ENCODE measurements around the gene PSKH1.
"Not testable (repeated sequence)": the region's sequence is repeated elsewhere in the genome, so short reads cannot be mapped to it uniquely, and the experiment has no call there.

Gene PSKH1

DNA sequence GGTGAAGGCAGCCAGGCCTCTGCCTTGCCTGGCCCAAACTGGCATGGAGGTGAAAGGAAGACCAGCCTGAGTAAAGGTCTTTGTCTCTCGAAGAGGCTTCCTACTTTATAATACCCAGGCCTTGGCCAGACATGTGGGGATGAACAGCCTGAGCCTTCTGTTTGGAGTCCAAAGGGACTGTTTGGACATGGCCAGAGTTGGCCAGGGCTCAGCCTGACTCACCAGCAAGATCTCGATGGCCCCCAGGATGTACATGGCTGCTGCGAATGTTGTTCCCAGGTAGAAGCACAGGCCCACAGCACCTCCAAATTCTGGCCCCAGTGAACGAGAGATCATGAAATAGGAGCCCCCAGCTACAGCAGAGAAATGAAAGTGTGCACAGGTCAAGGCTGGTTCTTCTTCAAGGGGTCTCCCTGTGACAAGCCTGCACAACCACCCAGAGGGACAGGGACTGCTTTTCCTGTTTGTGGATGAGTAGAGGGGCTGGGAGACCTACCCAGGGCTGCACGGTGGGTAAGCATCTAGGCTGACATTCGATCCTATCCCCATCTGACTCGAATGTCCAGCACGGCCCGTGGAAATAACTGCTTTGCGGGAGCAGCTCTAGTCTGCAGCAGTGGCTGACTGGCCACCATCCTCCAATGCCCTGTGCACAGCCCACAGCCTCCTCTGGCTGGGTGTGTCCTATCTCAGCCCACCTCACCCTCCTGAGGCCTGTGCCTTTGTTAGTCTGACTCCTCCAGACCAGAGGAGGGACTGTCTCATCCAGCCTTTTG, 61.6 kb downstream of the PSKH1 start:
- DNase-seq (ENCODE audit: insufficient read length, low spot score) (no peak), FAIRE-seq (no peak)

- no peak for DNase-seq (ENCODE audit: insufficient read length, low spot score)
- FAIRE-seq: no peak
Measured at GRCh38 chr16:67957622-67958021, 64.6 kb downstream of the PSKH1 start.

DNA sequence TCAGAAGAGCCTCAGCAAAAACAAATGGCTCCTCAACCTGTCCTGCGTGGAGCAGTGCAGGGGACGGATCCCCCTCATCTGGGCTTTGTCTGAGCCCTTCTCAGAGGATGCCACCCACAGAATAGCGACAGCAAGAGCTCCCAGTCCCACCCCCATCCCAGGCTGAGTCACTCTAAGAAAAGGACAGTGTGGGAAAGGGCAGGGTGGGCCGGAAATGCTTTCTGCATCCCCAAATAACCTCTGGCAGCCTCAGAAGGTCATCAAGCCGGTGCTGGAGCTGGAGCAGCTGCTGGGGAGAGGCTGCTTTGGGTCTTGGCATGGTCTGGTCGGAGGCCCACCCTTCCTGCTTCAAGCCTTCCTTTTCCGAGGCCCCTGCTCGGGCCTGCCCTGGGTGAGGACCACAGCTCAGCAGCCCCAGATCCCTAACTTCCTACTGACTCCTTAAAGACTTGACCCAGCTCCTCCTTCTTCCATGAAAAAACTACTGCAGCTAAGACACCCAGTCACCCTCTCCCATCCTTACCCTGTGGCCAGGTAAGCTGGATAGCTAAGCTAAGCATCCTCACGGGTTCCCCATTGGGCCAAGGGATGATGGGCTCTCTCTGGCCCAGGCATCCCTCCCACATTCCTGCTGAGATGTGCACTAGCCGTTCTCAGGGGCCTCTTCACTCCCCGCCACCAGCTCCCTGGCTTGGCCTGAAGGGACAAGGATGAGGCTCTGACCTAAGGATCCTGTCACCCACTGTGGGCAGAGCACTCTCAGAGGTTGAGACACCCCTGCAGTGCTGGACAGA, 66.7 kb downstream of the PSKH1 start:
- FAIRE-seq: no peak

GRCh38 chr16:67961551-67961957, 68.5 kb downstream of the PSKH1 start:
- FAIRE-seq: no peak
- no peak for DNase-seq (ENCODE audit: insufficient read length, low spot score)

More for the DNA sequence above, 66.7 kb downstream of the PSKH1 start:
- DNase-seq (ENCODE audit: insufficient read length, low spot score): peak; percentile 66

DNA sequence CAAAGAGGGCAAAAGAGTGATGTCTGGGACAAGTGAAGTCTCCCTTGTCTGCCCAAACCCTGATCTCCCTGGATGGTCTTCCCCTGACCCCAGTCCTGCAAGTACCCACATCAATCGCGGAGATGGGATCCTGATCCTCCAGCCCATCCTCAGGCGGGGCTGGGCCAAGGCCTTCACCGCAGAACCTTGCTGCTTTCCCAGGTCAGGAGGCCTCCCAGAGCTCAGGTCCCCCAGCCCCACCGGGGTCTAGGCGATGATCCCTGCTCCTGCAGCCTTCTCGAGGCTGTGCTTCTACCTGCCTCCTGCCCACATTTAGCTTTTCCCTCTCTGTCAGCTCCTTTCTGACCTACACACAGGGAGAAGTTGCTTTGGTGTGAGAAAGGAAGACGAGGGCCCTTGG, 69.1 kb downstream of the PSKH1 start:
- DNase-seq (ENCODE audit: insufficient read length, low spot score) (no peak), FAIRE-seq (peak; percentile 20)

GRCh38 chr16:67963292-67963661, 70.2 kb downstream of the PSKH1 start:
- no peak for DNase-seq (ENCODE audit: insufficient read length, low spot score)
- no peak for FAIRE-seq

DNA sequence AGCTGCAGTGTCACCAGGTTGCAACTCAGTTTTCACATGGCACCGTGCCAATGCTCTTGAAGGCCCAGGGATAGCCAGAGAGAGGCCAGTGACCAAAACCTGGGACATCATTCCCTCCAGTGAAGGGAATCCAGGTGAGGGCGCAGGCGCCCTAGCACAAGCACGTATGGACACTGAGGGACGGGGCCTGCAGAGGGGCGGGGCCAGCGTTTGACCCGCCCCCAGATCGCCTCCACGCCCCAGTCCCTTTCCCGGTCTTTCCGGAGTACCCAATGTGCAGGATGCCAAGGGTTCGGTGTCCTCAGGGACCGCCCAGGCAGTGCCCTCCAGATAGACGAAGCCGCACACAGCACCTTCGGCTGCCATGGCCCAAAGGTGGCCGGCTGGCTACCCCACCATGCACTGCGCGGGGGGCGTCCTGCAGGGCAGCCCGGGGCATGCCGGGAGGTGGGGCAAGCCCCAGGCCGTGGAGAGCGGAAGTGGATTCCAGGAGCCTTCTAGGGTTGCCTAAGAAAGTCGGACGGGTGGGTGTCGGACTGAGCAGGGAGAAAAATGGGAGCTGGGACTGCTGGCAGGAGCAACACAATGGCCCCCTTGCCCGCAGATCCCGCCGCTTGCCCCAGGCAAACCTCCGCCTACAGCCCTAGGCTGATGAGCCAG, 70.7 kb downstream of the PSKH1 start:
- FAIRE-seq: no peak
- no peak for DNase-seq (ENCODE audit: insufficient read length, low spot score)

DNA sequence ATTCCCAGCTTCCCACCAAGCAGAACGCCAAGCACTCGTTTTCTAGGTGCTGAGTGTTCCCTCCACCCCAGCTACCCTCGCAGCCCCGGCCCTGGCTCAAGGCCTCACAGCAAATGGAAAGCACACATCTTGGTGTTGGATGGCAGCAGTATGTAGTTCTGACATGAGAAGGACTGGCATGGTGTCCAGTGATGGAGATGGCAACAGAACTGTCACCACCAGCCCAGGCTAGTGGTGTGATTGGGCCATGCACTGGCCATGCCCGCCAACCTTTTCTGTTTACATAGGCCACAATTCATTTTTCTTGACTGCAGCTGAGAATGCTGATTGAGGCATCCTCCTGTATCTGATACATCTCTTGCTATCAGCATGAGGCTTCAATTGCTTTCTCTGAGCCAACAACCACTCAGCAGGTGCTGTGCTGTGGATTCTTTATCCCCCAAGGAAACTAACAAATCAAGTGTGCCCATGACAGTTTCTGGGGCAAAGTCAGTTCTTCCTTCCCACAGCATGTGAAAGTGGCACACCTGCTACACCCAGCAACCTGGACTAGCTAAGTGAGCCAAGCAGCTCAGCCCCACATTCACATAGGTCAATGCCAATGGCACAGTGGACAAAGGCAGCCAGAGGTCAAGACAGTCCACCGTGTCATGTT, 71.5 kb downstream of the PSKH1 start:
- DNase-seq (ENCODE audit: insufficient read length, low spot score) (no peak), FAIRE-seq (no peak)

GRCh38 chr16:67965668-67966548, 72.9 kb downstream of the PSKH1 start:
- FAIRE-seq: peak; percentile 70

DNA sequence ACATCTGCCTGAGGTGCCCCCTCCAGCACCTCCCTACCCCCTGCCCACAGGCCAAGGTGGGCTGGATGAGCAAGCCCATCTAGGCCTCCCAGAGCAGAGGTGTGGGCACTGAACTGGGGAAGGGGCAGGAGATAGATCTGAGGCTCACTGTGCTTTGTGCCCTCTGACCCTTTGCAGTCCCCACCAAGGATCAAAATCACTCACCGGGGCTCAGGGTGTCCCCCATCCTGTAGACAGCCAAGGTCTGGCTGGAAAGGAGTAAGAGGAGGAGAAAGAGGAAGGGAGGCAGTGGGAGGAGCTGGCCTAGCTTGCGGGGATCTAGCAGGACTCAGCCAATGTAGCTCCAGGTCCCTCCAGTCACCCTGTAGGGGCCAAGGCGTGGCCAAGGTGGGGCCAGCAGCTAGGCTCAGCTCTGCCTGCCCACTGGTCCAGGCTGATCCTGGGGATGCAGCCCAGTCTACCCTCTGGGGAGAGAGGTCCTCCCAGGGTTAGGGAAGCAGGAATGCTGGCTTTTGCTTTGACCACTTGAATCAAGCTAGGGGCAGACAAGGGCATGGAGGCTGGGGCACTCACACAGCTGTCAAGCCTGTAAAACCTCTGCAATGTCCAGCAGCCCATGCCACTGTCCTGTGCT, 73.6 kb downstream of the PSKH1 start:
- DNase-seq (ENCODE audit: insufficient read length, low spot score) (peak; percentile 71), FAIRE-seq (peak; percentile 9)

More at GRCh38 chr16:67965668-67966548, 72.9 kb downstream of the PSKH1 start:
- DNase-seq (ENCODE audit: insufficient read length, low spot score): peak; percentile 81

GRCh38 chr16:67967183-67967957, 74.3 kb downstream of the PSKH1 start:
- DNase-seq (ENCODE audit: insufficient read length, low spot score): no peak
- FAIRE-seq: peak; percentile 96

DNA sequence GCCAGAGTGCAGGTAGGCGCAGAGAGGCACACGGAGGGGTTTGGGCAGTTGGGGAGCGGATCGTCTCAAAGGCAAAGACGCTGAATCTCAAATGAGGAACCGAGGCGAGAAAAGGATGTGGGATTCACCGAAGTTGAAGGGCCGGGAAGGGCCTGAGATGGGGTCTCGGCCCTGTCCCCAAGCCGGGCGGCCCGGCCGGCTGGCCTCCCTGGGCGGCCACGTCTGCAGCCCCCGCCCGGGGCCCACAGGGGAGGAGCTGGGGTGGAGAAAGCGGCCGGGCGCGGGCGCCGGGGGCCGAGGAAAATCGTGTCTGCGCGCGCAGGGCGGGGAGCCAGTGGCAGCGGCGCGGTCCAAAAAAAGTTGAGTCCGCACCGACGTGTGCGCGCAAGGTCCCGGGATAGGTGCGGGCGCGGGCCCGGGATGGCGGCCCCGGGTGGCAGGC, 74.9 kb downstream of the PSKH1 start:
- DNase-seq (ENCODE audit: insufficient read length, low spot score) (no peak), FAIRE-seq (no peak)

DNA sequence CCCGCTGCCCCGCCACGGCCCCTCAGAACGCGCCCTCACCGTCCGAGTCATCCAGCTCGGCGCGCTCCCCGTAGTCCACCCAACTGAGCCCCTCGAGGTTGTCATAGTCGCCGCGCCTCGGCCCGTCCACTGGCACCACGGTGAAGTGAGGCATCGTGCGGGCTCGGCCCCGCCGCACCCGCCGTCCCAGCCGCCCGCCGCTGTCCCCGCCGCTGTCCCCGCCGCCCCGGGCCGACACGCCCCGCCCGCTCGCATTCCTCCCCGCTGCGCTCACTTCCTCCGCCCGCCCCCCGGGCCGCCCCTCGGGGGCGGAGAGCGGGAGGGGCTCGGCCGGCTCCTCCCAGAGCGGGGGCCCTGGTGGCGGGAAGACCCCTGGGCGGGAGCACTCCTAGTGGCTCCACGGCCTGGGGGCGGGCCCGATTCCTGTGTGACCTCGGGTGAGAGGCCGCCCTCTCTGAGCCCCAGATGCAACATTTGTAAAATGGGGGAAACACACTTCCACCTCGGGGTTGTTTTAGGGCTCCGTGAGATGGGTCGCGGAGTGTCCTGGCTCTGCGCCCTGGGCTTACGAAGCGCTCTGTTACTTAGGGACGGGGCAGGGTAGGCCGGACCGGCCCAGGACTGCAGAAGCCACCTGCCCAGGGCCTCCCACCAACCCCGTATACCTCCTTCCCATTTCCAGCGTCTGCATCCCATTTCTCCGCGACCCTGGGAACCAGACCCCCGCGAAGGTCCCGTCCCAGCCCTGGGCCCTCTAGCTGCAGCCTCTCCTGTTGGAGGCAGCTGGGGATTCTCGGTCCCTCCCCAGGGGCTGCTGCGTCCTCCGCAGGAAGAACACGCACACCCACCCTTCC, 75.6 kb downstream of the PSKH1 start, which contains the start of gene SLC12A4:
SLC12A4 (minus strand) TSS at position 238 of the 854 bp plus-strand sequence; CDS start at position 154, 84 bp downstream.
- DNase-seq (ENCODE audit: insufficient read length, low spot score) (peak; percentile 93), FAIRE-seq (peak; percentile 76)

DNA sequence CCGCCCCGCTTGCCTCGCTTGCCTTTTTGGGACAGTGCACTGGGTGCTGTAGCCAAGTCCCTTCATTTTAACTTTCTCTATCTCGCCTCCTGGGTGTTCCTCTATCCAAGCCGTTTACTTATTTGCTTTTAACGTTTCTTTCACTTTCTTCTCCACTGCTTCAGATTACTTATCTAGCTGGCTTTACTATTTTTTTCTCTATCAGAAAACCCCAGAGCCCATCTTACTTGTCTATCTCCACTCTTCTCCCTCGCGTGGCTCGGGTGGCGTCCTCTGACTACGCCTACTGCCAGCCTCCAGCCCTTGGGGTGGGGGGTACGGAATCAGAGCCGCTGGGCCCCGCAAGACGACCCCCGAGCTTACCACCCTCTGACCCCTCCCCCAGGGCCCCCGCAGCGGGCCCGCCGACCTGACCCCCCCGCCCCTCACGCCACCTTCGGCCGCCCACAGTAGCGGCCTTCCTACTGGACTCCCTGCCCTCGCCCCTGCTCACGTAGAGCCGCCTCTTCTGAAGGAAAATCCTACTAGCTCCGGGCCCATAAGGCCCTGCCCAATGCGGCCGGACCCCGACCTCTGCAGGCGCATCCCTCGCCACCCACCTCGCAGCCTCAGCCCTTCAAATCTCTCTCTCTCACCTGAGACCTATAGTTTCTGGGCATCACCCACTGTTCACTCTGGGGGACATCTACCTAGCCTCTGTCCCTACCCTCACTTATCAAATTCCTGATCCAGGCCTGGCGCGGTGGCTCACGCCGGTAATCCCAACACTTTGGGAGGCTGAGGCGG, 76.4 kb downstream of the PSKH1 start:
- DNase-seq (ENCODE audit: insufficient read length, low spot score) (no peak), FAIRE-seq (no peak)

GRCh38 chr16:67971111-67971510, 78.1 kb downstream of the PSKH1 start:
- no peak for FAIRE-seq
- no peak for DNase-seq (ENCODE audit: insufficient read length, low spot score)

DNA sequence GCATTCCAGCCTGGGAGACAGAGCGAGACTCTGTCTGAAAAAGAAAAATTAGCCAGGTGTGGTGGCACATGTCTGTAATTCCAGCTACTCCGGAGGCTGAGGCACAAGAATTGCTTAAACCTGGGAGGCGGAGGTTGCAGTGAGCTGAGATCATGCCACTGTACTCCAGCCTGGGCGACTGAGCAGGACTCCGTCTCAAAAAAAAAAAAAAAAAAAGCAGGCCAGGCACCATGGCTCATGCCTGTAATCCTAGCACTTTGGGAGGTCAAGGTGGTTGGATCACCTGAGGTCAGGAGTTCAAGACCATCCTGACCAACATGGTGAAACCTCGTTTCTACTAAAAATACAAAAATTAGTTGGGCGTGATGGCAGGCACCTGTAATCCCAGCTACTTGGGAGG, 79.2 kb downstream of the PSKH1 start:
- DNase-seq (ENCODE audit: insufficient read length, low spot score); FAIRE-seq: not testable (repeated sequence)

All from HTR-8/SVneo (cell line).